ENCODE data around the gene HMGXB4. TPM values are rescaled to one million over a fixed set of nuclear protein-coding genes. Genes with fewer than 3 reads are reported as not detected.

HMGXB4 gene
- total and polyA plus RNA-seq, 7 donors = 9.7 to 20.9 (median 14.8) TPM

GRCh38 chr22:35332278-35332677 is 75.0 kb downstream of the HMGXB4 start:
- Histone ChIP-seq H3K4me1 (peaks cover 0 to 19% (median 14%) of the 10 kb centered on the region in 4 donors), H3K27ac (no peak overlapping the region), H3K36me3 (peaks cover 44 to 77% (median 57%) of the 10 kb centered on the region in 4 donors), H3K9me3 (no peaks in the 10 kb centered on the region), H3K4me3 (no peak overlapping the region), H3K27me3 (no peaks in the 10 kb centered on the region)
- intact Hi-C loops (cut with DNase I) = no loop called here
- 80 to 84% methylated on average over 6 of the region's 6 CpGs for WGBS, 2 donors
- DNase-seq = no peak
- TF ChIP-seq CTCF (IDR thresholded peaks at IDR 0.05) (no peak), POLR2AphosphoS5 (IDR thresholded peaks at IDR 0.05) (no peak)

- no peak for DNase-seq
- Histone ChIP-seq H3K27ac (no peak overlapping the region), H3K36me3 (peaks cover 43 to 77% (median 58%) of the 10 kb centered on the region in 4 donors), H3K4me1 (peaks cover 0 to 19% (median 14%) of the 10 kb centered on the region in 4 donors), H3K9me3 (no peaks in the 10 kb centered on the region), H3K4me3 (no peak overlapping the region), H3K27me3 (no peaks in the 10 kb centered on the region)
- TF ChIP-seq CTCF (IDR thresholded peaks at IDR 0.05) (no peak), POLR2A (IDR thresholded peaks at IDR 0.05) (no peak), POLR2AphosphoS5 (IDR thresholded peaks at IDR 0.05) (no peak), EP300 (IDR thresholded peaks at IDR 0.05) (no peak)
- WGBS, 2 donors = 93 to 95% methylated on average over 7 of the region's 7 CpGs
- intact Hi-C loops (cut with DNase I) = no loop called here
Observed at GRCh38 chr22:35333220-35333619, 75.9 kb downstream of the HMGXB4 start.

GRCh38 chr22:35334004-35334403 is 76.7 kb downstream of the HMGXB4 start:
- intact Hi-C loops (cut with DNase I) = no loop called here
- no peak overlapping the region for H3K4me3 ChIP-seq
- 51 to 79% methylated on average over 9 of the region's 9 CpGs for WGBS, 2 donors
- H3K27me3 ChIP-seq = no peaks in the 10 kb centered on the region
- H3K4me1 ChIP-seq = peaks cover 0 to 19% (median 14%) of the 10 kb centered on the region in 4 donors
- H3K27ac ChIP-seq = no peak overlapping the region
- no peak for DNase-seq
- no peak for TF ChIP-seq CTCF (IDR thresholded peaks at IDR 0.05)
- no peak for TF ChIP-seq EP300 (IDR thresholded peaks at IDR 0.05)
- TF ChIP-seq POLR2A (IDR thresholded peaks at IDR 0.05) = no peak
- no peaks in the 10 kb centered on the region for H3K9me3 ChIP-seq
- H3K36me3 ChIP-seq = peaks cover 43 to 79% (median 62%) of the 10 kb centered on the region in 4 donors

- H3K9me3 ChIP-seq = no peaks in the 10 kb centered on the region
- DNase-seq = no peak
- TF ChIP-seq POLR2A (IDR thresholded peaks at IDR 0.05) (no peak), EP300 (IDR thresholded peaks at IDR 0.05) (no peak), CTCF (IDR thresholded peaks at IDR 0.05) (no peak), POLR2AphosphoS5 (IDR thresholded peaks at IDR 0.05) (no peak)
- peaks cover 0 to 11% (median 6%) of the 10 kb centered on the region in 4 donors for H3K4me1 ChIP-seq
- intact Hi-C loops (cut with DNase I) = no loop called here
- no peak overlapping the region for H3K4me3 ChIP-seq
- peaks cover 43 to 91% (median 71%) of the 10 kb centered on the region in 4 donors for H3K36me3 ChIP-seq
- H3K27ac ChIP-seq = no peak overlapping the region
- H3K27me3 ChIP-seq = no peaks in the 10 kb centered on the region
- WGBS, 2 donors = 86 to 89% methylated on average over 7 of the region's 7 CpGs
Observed at GRCh38 chr22:35335468-35335867, 78.2 kb downstream of the HMGXB4 start.
